HepG2 (cell line): Measurements from ENCODE around the gene TSPAN15. TPM values are rescaled to one million over a fixed set of nuclear protein-coding genes. Genes with fewer than 3 reads are reported as not detected.

Experiments used
- E2F1 ChIP-seq: sonication (generic); formaldehyde crosslinking; IDR thresholded peaks from 2 replicates; pipeline ENCODE4 v1.5.0; 2020; ENCODE audit warnings: missing genetic modification reagents
- HOXD1 ChIP-seq: sonication (generic); formaldehyde crosslinking; IDR thresholded peaks from 2 replicates; pipeline ENCODE4 v1.5.0; 2020; ENCODE audit warnings: missing genetic modification reagents
- KLF13 ChIP-seq: sonication (generic); formaldehyde crosslinking; IDR thresholded peaks from 2 replicates; pipeline ENCODE4 v1.4.0; 2020; ENCODE audit warnings: mild to moderate bottlenecking, missing genetic modification reagents
- NFRKB ChIP-seq: fragments of 450-650 bp; IDR thresholded peaks from 2 replicates; pipeline ENCODE4 v1.6.1; 2017
- POLR2A ChIP-seq, 2 experiments: IDR thresholded peaks; 2 replicates each; pipeline ENCODE4 v1.6.1; 2011; ENCODE audit warnings: low read depth in 2 of 2, low read length in 2 of 2, mild to moderate bottlenecking in 1 of 2, moderate library complexity in 1 of 2; ENCODE audit not compliant: insufficient read depth in 1 of 2
- RARG ChIP-seq: sonication (generic); formaldehyde crosslinking; IDR thresholded peaks from 2 replicates; pipeline ENCODE4 v1.4.0; 2020; ENCODE audit warnings: low read depth, mild to moderate bottlenecking, missing genetic modification reagents
- RELA ChIP-seq: sonication (generic); formaldehyde crosslinking; IDR thresholded peaks from 2 replicates; pipeline ENCODE4 v1.4.0; 2020; ENCODE audit warnings: missing genetic modification reagents
- SAFB2 ChIP-seq: sonication (generic); formaldehyde crosslinking; IDR thresholded peaks from 2 replicates; pipeline ENCODE4 v1.5.1; 2020; ENCODE audit warnings: missing genetic modification reagents, low read depth, mild to moderate bottlenecking, borderline replicate concordance
- TBX2 ChIP-seq: sonication (generic); formaldehyde crosslinking; IDR thresholded peaks from 2 replicates; pipeline ENCODE4 v1.5.0; 2020; ENCODE audit warnings: missing genetic modification reagents, mild to moderate bottlenecking, borderline replicate concordance
- ZNF430 ChIP-seq: sonication (generic); formaldehyde crosslinking; IDR thresholded peaks from 2 replicates; pipeline ENCODE4 v1.9.0; 2021; ENCODE audit warnings: mild to moderate bottlenecking, missing genetic modification reagents
- ZNF747 ChIP-seq: sonication (generic); formaldehyde crosslinking; IDR thresholded peaks from 2 replicates; pipeline ENCODE4 v1.8.1; 2023; ENCODE audit warnings: missing genetic modification reagents, mild to moderate bottlenecking, borderline replicate concordance
- ZSCAN21 ChIP-seq: sonication (generic); formaldehyde crosslinking; IDR thresholded peaks from 2 replicates; pipeline ENCODE4 v1.8.0; 2022; ENCODE audit warnings: mild to moderate bottlenecking, missing genetic modification reagents, moderate library complexity, borderline replicate concordance
- polyA plus RNA-seq, 8 experiments: library from polyadenylated mRNA; depleted of rRNA in 3 of 8; stranded (reverse) in 7 of 8; unstranded in 1 of 8; fragments of >200 nt; fragmentation: Illumina TruSeq in 4 of 8; extraction: Trizol in 4 of 8; gene quantifications; 2 replicates each; pipeline versions ENCODE4 v1.2.1 to v1.2.3, GENCODE V29; 2011 to 2016; ENCODE audit warnings: low read depth in 4 of 8, missing spikeins in 1 of 8, mixed read lengths in 1 of 8; ENCODE audit not compliant: insufficient read depth in 1 of 8
- total RNA-seq, 5 experiments: library from RNA; depleted of rRNA; stranded (reverse); fragments of >200 nt; fragmentation: Illumina TruSeq; extraction: Trizol; gene quantifications; 2 replicates each; pipeline ENCODE4 v1.2.3, GENCODE V29; 2016; ENCODE audit warnings: low read depth in 1 of 5
- TF ChIP-seq, protein P1 (sequence below), 2 experiments: fragments of 450-650 bp in 1 of 2; sonication (generic) in 1 of 2; formaldehyde crosslinking in 1 of 2; IDR thresholded peaks; 2 replicates each; pipeline versions ENCODE4 v1.6.1 to v1.8.0; 2016 to 2022; ENCODE audit warnings: antibody characterized with exemption in 1 of 2, mild to moderate bottlenecking in 1 of 2, missing genetic modification reagents in 1 of 2
- TF ChIP-seq, protein P2 (sequence below): fragments of 450-650 bp; IDR thresholded peaks from 2 replicates; pipeline ENCODE4 v1.6.1; 2017; ENCODE audit warnings: mild to moderate bottlenecking

TSPAN15 gene
- total and polyA plus RNA-seq, 2 of the 13 experiments (the other 11 are each of a cell fraction or from before 2014, with no cell fraction given) = 0.27 to 3.2 TPM

- no peak for TF ChIP-seq ZNF747 (CRISPR knock-in tag)
- no peak for TF ChIP-seq HOXD1 (CRISPR knock-in tag)
- TF ChIP-seq TBX2 (CRISPR knock-in tag) = no peak; the same call in 1 of the 2 replicates
- TF ChIP-seq ZSCAN21 (CRISPR knock-in tag) = no peak
- TF ChIP-seq RARG (CRISPR knock-in tag) = no peak
- no peak for TF ChIP-seq SAFB2 (CRISPR knock-in tag)
- TF ChIP-seq ZNF430 = no peak
- TF ChIP-seq POLR2A (IDR thresholded peaks at IDR 0.05; ENCODE audit: insufficient read depth in 1 of 2, low read depth in 2 of 2, low read length in 2 of 2) = no peak
- TF ChIP-seq, protein P1, sequence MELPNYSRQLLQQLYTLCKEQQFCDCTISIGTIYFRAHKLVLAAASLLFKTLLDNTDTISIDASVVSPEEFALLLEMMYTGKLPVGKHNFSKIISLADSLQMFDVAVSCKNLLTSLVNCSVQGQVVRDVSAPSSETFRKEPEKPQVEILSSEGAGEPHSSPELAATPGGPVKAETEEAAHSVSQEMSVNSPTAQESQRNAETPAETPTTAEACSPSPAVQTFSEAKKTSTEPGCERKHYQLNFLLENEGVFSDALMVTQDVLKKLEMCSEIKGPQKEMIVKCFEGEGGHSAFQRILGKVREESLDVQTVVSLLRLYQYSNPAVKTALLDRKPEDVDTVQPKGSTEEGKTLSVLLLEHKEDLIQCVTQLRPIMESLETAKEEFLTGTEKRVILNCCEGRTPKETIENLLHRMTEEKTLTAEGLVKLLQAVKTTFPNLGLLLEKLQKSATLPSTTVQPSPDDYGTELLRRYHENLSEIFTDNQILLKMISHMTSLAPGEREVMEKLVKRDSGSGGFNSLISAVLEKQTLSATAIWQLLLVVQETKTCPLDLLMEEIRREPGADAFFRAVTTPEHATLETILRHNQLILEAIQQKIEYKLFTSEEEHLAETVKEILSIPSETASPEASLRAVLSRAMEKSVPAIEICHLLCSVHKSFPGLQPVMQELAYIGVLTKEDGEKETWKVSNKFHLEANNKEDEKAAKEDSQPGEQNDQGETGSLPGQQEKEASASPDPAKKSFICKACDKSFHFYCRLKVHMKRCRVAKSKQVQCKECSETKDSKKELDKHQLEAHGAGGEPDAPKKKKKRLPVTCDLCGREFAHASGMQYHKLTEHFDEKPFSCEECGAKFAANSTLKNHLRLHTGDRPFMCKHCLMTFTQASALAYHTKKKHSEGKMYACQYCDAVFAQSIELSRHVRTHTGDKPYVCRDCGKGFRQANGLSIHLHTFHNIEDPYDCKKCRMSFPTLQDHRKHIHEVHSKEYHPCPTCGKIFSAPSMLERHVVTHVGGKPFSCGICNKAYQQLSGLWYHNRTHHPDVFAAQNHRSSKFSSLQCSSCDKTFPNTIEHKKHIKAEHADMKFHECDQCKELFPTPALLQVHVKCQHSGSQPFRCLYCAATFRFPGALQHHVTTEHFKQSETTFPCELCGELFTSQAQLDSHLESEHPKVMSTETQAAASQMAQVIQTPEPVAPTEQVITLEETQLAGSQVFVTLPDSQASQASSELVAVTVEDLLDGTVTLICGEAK (IDR thresholded peaks at IDR 0.05) = no peak
- TF ChIP-seq, protein P1 (CRISPR knock-in tag; IDR thresholded peaks at IDR 0.05) = no peak
- TF ChIP-seq E2F1 (CRISPR knock-in tag) = no peak
- TF ChIP-seq, protein P2, sequence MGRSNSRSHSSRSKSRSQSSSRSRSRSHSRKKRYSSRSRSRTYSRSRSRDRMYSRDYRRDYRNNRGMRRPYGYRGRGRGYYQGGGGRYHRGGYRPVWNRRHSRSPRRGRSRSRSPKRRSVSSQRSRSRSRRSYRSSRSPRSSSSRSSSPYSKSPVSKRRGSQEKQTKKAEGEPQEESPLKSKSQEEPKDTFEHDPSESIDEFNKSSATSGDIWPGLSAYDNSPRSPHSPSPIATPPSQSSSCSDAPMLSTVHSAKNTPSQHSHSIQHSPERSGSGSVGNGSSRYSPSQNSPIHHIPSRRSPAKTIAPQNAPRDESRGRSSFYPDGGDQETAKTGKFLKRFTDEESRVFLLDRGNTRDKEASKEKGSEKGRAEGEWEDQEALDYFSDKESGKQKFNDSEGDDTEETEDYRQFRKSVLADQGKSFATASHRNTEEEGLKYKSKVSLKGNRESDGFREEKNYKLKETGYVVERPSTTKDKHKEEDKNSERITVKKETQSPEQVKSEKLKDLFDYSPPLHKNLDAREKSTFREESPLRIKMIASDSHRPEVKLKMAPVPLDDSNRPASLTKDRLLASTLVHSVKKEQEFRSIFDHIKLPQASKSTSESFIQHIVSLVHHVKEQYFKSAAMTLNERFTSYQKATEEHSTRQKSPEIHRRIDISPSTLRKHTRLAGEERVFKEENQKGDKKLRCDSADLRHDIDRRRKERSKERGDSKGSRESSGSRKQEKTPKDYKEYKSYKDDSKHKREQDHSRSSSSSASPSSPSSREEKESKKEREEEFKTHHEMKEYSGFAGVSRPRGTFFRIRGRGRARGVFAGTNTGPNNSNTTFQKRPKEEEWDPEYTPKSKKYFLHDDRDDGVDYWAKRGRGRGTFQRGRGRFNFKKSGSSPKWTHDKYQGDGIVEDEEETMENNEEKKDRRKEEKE = no peak
- no peak for TF ChIP-seq NFRKB
- TF ChIP-seq KLF13 (CRISPR knock-in tag) = no peak
- no peak for TF ChIP-seq RELA (CRISPR knock-in tag)
Measured at GRCh38 chr10:69408318-69409175, 42.7 kb upstream of the TSPAN15 start (continued).
